Endothelial cell of umbilical vein (primary cell): ENCODE data around the gene RIPOR3. TPM values are rescaled to one million over a fixed set of nuclear protein-coding genes. Genes with fewer than 3 reads are reported as not detected.
"Not testable (repeated sequence)": the region's sequence is repeated elsewhere in the genome, so short reads cannot be mapped to it uniquely, and the experiment has no call there.

Experiments used
- BruUV-seq: library from RNA; stranded (reverse); fragments of 400-500 nt; replicated peaks from 2 replicates; lab custom pipeline; 2021; lab: Mats Ljungman, UMichigan
- CTCF ChIA-PET: fragments of 300-600, 350-600 bp; sonication (Branson Sonifier 250); formaldehyde crosslinking; loops from one replicate; lab custom pipeline; 2021; ENCODE audit warnings: antibody characterized with exemption, inconsistent platforms; lab: Charles Lee
- POLR2A ChIA-PET: fragments of 300-600, 350-600 bp; sonication (Branson Sonifier 250); formaldehyde crosslinking; loops from one replicate; lab custom pipeline; 2021; ENCODE audit warnings: antibody characterized with exemption, inconsistent platforms; lab: Charles Lee
- DNase-seq: peaks from one replicate; pipeline ENCODE4 v3.0.0-alpha.2; 2011; ENCODE audit warnings: low read depth, low spot score
- FAIRE-seq: peaks from 2 replicates; lab custom pipeline; 2011; peaks lifted over from hg19 to GRCh38; lab: Jason Lieb, UNC
- H2AFZ ChIP-seq: 2 replicates; pipeline ENCODE4 v1.6.0; 2012; ENCODE audit warnings: low read depth, low read length, control low read depth, inconsistent platforms
- H3K27ac ChIP-seq: 2 replicates; pipeline ENCODE4 v1.5.1; 2011; ENCODE audit warnings: low read depth, mild to moderate bottlenecking, control low read depth, low read length, moderate library complexity; ENCODE audit not compliant: insufficient read depth
- H3K27me3 ChIP-seq, 2 experiments: 2 replicates each; pipeline versions ENCODE4 v1.6.0 to v1.6.1; 2011; ENCODE audit warnings: low read length in 2 of 2, mixed read lengths in 1 of 2; ENCODE audit not compliant: control insufficient read depth in 2 of 2, insufficient read depth in 2 of 2
- H3K36me3 ChIP-seq, 2 experiments: 2 replicates in 1 of 2; 3 replicates in 1 of 2; pipeline ENCODE4 v1.5.1; 2011; ENCODE audit warnings: low read length in 2 of 2, mild to moderate bottlenecking in 1 of 2, moderate library complexity in 1 of 2; ENCODE audit not compliant: control insufficient read depth in 2 of 2, insufficient read depth in 2 of 2; ENCODE audit errors: extremely low read depth in 1 of 2
- H3K4me1 ChIP-seq: 3 replicates; pipeline ENCODE4 v1.5.1; 2011; ENCODE audit warnings: mild to moderate bottlenecking, low read length; ENCODE audit not compliant: control insufficient read depth, insufficient read depth; ENCODE audit errors: extremely low read depth
- H3K4me2 ChIP-seq: 2 replicates; pipeline ENCODE4 v1.6.1; 2011; ENCODE audit warnings: low read length, control low read depth, mixed read lengths; ENCODE audit not compliant: insufficient read depth
- H3K4me3 ChIP-seq, 3 experiments: fragments of 200-600 bp in 1 of 3; sonication (generic), shearing (Covaris generic) in 1 of 3; replicated peaks in 1 of 3; 2 replicates each; pipeline ENCODE4 v1.5.1; 2011 to 2016; ENCODE audit warnings: control low read depth in 3 of 3, low read length in 3 of 3, mild to moderate bottlenecking in 2 of 3, inconsistent platforms in 1 of 3, low read depth in 1 of 3, moderate library complexity in 1 of 3; ENCODE audit not compliant: insufficient read depth in 1 of 3
- H3K79me2 ChIP-seq: 2 replicates; pipeline ENCODE4 v1.6.0; 2012; ENCODE audit warnings: low read length, inconsistent platforms; ENCODE audit not compliant: control insufficient read depth, insufficient read depth
- H3K9ac ChIP-seq: replicated peaks from 2 replicates; pipeline ENCODE3; 2011; ENCODE audit warnings: low read length, control low read depth; ENCODE audit not compliant: insufficient read depth; ENCODE audit errors: extremely low read depth
- H3K9me1 ChIP-seq: replicated peaks from 3 replicates; pipeline ENCODE4 v1.6.0; 2011; ENCODE audit warnings: mild to moderate bottlenecking, low read length; ENCODE audit not compliant: control insufficient read depth, insufficient read depth; ENCODE audit errors: extremely low read depth
- H3K9me3 ChIP-seq: replicated peaks from 2 replicates; pipeline ENCODE4 v1.5.1; 2012; ENCODE audit warnings: low read length, inconsistent platforms; ENCODE audit not compliant: control insufficient read depth, insufficient read depth
- H4K20me1 ChIP-seq: replicated peaks from 2 replicates; pipeline ENCODE3; 2011; ENCODE audit warnings: mild to moderate bottlenecking, low read length; ENCODE audit not compliant: control insufficient read depth, insufficient read depth; ENCODE audit errors: extremely low read depth
- GATA2 ChIP-seq: IDR thresholded peaks from 2 replicates; pipeline ENCODE4 v1.7.0; 2011; ENCODE audit warnings: low read depth, mild to moderate bottlenecking, moderate library complexity, mixed read lengths, low read length; ENCODE audit not compliant: insufficient read length, insufficient read depth
- POLR2A ChIP-seq: IDR thresholded peaks from 2 replicates; pipeline ENCODE4 v1.6.1; 2012; ENCODE audit warnings: low read depth, mild to moderate bottlenecking, control low read depth, low read length
- dilution Hi-C: fragments of 300-500 bp; cut with MboI; formaldehyde crosslinking; loops from one replicate; pipeline ENCODE4 v1.15.0; 2019; ENCODE audit warnings: low sequenced_read_pairs; ENCODE audit not compliant: extremely low pct_ligation_motif_present
- intact Hi-C: fragments of 100-400 bp; cut with micrococcal nuclease; formaldehyde crosslinking; loops from one replicate; pipeline ENCODE4 v1.10.0; 2022
- polyA plus RNA-seq, 4 experiments: library from polyadenylated mRNA; depleted of rRNA in 3 of 4; stranded (reverse) in 3 of 4; unstranded in 1 of 4; fragments of >200 nt; gene quantifications; 2 replicates each; pipeline versions ENCODE4 v1.2.1 to v1.2.3, GENCODE V29; 2011 to 2012; ENCODE audit warnings: missing spikeins in 1 of 4
- total RNA-seq: library from RNA; stranded (reverse); gene quantifications from 2 replicates; pipeline ENCODE4 v1.2.3, GENCODE V29; 2021
- TF ChIP-seq, protein P1 (sequence below), 2 donors: IDR thresholded peaks; 1 replicate in 1 of 2; 2 replicates in 1 of 2; pipeline ENCODE4 v1.5.1; 2011; ENCODE audit warnings: low read length in 2 of 2, mild to moderate bottlenecking in 2 of 2, moderate library complexity in 2 of 2, control low read depth in 1 of 2, inconsistent platforms in 1 of 2, low read depth in 1 of 2; ENCODE audit not compliant: insufficient read depth in 1 of 2; ENCODE audit errors: extremely low read depth in 1 of 2

RIPOR3 gene
- total and polyA plus RNA-seq, 2 donors (not counting 3 experiments of a cell fraction or from before 2014, with no cell fraction given) = not detected

DNA sequence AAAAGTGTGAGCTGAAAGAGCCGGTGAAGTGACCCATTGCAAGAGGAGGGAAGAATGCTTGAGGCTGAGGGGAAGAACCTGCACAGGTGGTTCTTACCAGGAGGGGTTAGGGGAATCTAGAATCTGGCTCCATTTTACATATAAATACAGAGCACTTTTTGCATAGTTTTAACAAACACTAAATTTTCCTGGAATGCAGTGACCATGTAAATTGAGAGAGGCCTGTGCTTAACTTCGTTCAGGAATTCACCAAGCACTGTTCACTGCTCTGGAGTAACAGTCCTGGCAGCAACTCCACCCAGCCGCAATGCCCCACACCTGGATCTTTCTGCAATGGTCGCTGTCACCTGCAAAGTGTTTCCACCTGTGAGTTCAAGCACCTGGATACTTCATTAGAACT lies 13.2 kb upstream of the RIPOR3 start:
- dilution Hi-C loops = no loop called here
- H3K9ac ChIP-seq = no peak overlapping the region
- H3K36me3 ChIP-seq = no peaks in the 10 kb centered on the region
- H3K9me3 ChIP-seq = no peaks in the 10 kb centered on the region
- ChIA-PET CTCF (interaction anchor here (1.3 kb wide), 1 partner anchor 45 kb away, joined by 4 read pairs; no protein-coding TSS in a partner anchor), POLR2A (no interaction called here)
- H3K27ac ChIP-seq = no peak overlapping the region
- H2AFZ ChIP-seq = no peak overlapping the region
- H3K9me1 ChIP-seq = no peaks in the 10 kb centered on the region
- intact Hi-C loops = no loop called here
- no peaks in the 10 kb centered on the region for H4K20me1 ChIP-seq
- no peak for FAIRE-seq
- H3K4me1 ChIP-seq = no peaks in the 10 kb centered on the region
- no peak overlapping the region for H3K4me3 ChIP-seq
- DNase-seq = no peak
- H3K27me3 ChIP-seq = peaks cover 5 to 8% of the 10 kb centered on the region in 2 experiments
- H3K79me2 ChIP-seq = no peaks in the 10 kb centered on the region
- H3K4me2 ChIP-seq = no peak overlapping the region
- no TSS peak for BruUV-seq
- no peak for TF ChIP-seq POLR2A
- TF ChIP-seq, protein P1, sequence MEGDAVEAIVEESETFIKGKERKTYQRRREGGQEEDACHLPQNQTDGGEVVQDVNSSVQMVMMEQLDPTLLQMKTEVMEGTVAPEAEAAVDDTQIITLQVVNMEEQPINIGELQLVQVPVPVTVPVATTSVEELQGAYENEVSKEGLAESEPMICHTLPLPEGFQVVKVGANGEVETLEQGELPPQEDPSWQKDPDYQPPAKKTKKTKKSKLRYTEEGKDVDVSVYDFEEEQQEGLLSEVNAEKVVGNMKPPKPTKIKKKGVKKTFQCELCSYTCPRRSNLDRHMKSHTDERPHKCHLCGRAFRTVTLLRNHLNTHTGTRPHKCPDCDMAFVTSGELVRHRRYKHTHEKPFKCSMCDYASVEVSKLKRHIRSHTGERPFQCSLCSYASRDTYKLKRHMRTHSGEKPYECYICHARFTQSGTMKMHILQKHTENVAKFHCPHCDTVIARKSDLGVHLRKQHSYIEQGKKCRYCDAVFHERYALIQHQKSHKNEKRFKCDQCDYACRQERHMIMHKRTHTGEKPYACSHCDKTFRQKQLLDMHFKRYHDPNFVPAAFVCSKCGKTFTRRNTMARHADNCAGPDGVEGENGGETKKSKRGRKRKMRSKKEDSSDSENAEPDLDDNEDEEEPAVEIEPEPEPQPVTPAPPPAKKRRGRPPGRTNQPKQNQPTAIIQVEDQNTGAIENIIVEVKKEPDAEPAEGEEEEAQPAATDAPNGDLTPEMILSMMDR (IDR thresholded peaks at IDR 0.05; ENCODE audit: extremely low read depth in 1 of 2, insufficient read depth in 1 of 2, low read depth in 1 of 2, low read length in 2 of 2) = no peak
- TF ChIP-seq GATA2 = no peak

DNA sequence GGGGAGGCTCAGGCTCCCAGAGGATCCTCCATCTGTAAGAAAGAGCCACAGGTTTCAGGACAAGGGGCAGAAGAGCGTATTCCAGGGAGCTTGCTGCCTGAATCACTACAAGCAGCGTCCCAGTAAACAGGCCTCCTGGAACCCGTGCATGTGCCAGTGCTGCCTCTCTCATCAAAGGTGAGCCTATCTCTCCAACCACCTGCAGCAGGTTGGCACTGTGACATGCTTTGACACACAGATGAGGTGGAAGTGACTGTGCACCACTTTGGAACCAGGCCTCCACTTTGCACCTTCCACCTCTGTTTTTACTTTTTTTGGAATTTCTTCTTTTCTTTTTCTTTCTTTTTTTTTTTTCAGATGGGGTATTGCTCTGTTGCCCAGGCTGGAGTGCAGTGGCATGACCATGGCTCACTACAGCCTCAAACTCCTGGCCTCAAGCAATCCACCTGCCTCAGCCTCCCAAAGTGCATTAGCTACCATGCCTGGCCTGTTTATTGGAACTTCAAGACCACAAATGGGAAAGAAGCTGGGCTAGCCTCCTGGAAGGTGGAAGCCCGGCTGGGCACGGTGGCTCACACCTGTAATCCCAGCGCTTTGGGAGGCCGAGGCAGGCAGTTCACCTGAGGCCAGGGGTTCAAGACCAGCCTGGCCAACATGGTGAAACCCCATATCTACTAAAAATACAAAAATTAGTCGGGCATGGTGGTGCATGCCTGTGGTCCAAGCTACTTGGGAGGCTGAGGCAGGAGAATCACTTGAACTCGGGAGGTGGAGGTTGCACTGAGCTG lies 12.5 kb upstream of the RIPOR3 start:
- DNase-seq, H2AFZ ChIP-seq, dilution Hi-C loops, H3K4me3 ChIP-seq, H3K9ac ChIP-seq, FAIRE-seq, H3K9me1 ChIP-seq, H3K27me3 ChIP-seq, H3K27ac ChIP-seq, H3K79me2 ChIP-seq, intact Hi-C loops, H4K20me1 ChIP-seq, H3K4me1 ChIP-seq, H3K9me3 ChIP-seq, BruUV-seq, H3K36me3 ChIP-seq, H3K4me2 ChIP-seq: not testable (repeated sequence)
- POLR2A ChIA-PET = interaction anchor here (0.6 kb wide), 1 partner anchor 18 kb away, joined by 3 read pairs; no protein-coding TSS in a partner anchor
- CTCF ChIA-PET = interaction anchor here (1.3 kb wide), 1 partner anchor 45 kb away, joined by 4 read pairs; no protein-coding TSS in a partner anchor
